ENCODE results near the gene MECR.
"Not testable (repeated sequence)": the region's sequence is repeated elsewhere in the genome, so short reads cannot be mapped to it uniquely, and the experiment has no call there.

Gene MECR

GRCh38 chr1:29169976-29170375 is 60.8 kb downstream of the MECR start:
- DNase-seq (ENCODE audit: low read depth in 2 of 2): no peak

- DNase-seq (ENCODE audit: low read depth in 2 of 2): no peak
These were observed 62.8 kb downstream of the MECR start for GRCh38 chr1:29167904-29168303.

GRCh38 chr1:29166291-29166878 is 64.3 kb downstream of the MECR start:
- DNase-seq (ENCODE audit: low read depth in 2 of 2): no peak

- no peak for DNase-seq (ENCODE audit: low read depth in 2 of 2)
These were observed 66.1 kb downstream of the MECR start for GRCh38 chr1:29164588-29164987.

GRCh38 chr1:29162476-29163138 is 68.1 kb downstream of the MECR start:
- DNase-seq (ENCODE audit: low read depth in 2 of 2): no peak

- DNase-seq (ENCODE audit: low read depth in 2 of 2): no peak
These were observed 68.7 kb downstream of the MECR start for GRCh38 chr1:29162025-29162424.

- no peak for DNase-seq (ENCODE audit: low read depth in 2 of 2)
These were observed 71.0 kb downstream of the MECR start for GRCh38 chr1:29159773-29160172.

GRCh38 chr1:29157269-29157601 is 73.5 kb downstream of the MECR start:
- no peak for DNase-seq (ENCODE audit: low read depth in 2 of 2)

- DNase-seq (ENCODE audit: low read depth in 2 of 2): no peak
These were observed 74.0 kb downstream of the MECR start for GRCh38 chr1:29156543-29157268.

- no peak for DNase-seq (ENCODE audit: low read depth in 2 of 2)
These were observed 78.5 kb downstream of the MECR start for GRCh38 chr1:29152046-29152805.

GRCh38 chr1:29150346-29150745 is 80.4 kb downstream of the MECR start:
- not testable (repeated sequence) for DNase-seq (ENCODE audit: low read depth in 2 of 2)

- DNase-seq (ENCODE audit: low read depth in 2 of 2): no peak
These were observed 81.9 kb downstream of the MECR start for GRCh38 chr1:29148656-29149491.

GRCh38 chr1:29145739-29146437 is 84.8 kb downstream of the MECR start:
- DNase-seq (ENCODE audit: low read depth in 2 of 2): no peak

GRCh38 chr1:29144178-29144577 is 86.6 kb downstream of the MECR start:
- DNase-seq (ENCODE audit: low read depth in 2 of 2): no peak

GRCh38 chr1:29142714-29143113 is 88.0 kb downstream of the MECR start:
- no peak for DNase-seq (ENCODE audit: low read depth in 2 of 2)
